ENCODE measurements around the gene AHNAK2. TPM values are rescaled to one million over a fixed set of nuclear protein-coding genes. Genes with fewer than 3 reads are reported as not detected.

AHNAK2 gene
- total and polyA plus RNA-seq, 2 donors (not counting 1 experiment from before 2014, with no cell fraction given), result 6.6 to 106 TPM

DNA sequence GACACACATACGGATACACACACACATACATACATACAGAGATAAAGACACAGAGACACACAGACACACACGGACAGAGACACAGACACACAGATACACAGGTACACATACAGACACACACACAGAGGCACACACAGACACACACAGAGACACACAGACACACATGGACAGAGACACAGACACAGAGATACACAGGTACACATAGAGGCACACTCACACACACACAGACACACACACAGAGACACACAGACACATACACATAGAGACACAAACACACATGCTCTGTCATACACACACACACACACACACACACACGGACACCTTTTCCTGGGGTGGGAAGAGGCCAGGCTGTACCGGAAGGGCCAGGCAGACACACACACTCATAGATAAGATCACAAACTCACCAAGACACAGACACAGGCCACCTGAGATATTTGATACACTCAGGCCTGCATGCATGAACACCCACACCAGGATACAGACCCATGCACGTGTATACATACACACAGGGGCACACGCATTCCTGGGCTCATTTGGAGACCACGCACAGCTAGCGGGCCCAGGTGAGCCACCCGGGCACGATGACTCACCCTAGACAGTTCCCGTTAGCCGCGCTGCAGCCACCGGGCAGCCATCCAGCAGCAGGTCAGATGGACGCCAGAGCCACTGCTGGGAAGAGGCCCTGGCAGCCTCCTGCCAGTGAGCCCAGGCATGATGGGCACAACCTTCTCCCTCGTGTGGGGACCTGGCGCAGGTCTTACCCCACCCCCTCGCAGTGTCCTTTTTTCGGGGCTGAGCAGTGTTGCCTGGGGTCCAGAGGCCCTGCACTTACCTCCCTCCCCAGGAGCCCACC is 1.8 kb upstream of the AHNAK2 start:
- no peaks in the 10 kb centered on the region for H3K27me3 ChIP-seq (ENCODE audit: control insufficient read depth, insufficient read depth, low read length)
- no peak overlapping the region for H3K9ac ChIP-seq (ENCODE audit: insufficient read depth, low read length)
- TF ChIP-seq, protein P1, sequence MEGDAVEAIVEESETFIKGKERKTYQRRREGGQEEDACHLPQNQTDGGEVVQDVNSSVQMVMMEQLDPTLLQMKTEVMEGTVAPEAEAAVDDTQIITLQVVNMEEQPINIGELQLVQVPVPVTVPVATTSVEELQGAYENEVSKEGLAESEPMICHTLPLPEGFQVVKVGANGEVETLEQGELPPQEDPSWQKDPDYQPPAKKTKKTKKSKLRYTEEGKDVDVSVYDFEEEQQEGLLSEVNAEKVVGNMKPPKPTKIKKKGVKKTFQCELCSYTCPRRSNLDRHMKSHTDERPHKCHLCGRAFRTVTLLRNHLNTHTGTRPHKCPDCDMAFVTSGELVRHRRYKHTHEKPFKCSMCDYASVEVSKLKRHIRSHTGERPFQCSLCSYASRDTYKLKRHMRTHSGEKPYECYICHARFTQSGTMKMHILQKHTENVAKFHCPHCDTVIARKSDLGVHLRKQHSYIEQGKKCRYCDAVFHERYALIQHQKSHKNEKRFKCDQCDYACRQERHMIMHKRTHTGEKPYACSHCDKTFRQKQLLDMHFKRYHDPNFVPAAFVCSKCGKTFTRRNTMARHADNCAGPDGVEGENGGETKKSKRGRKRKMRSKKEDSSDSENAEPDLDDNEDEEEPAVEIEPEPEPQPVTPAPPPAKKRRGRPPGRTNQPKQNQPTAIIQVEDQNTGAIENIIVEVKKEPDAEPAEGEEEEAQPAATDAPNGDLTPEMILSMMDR (conservative IDR thresholded peaks at IDR 0.05 in 1 of 2, IDR thresholded peaks at IDR 0.05 in 1 of 2; ENCODE audit: low read depth in 1 of 2, low read length in 2 of 2), result no peak
- no peak for TF ChIP-seq EZH2 (IDR thresholded peaks at IDR 0.05; ENCODE audit: low read length, missing control alignments)
- peaks cover 12% of the 10 kb centered on the region for H3K4me1 ChIP-seq (ENCODE audit: control insufficient read depth, extremely low read depth, insufficient read depth, low read length)
- no peak overlapping the region for H3K27ac ChIP-seq (ENCODE audit: insufficient read depth, low read length)
- no peaks in the 10 kb centered on the region for H4K20me1 ChIP-seq (ENCODE audit: control insufficient read depth, extremely low read depth, insufficient read depth, low read length)
- H3K36me3 ChIP-seq (ENCODE audit: control insufficient read depth, insufficient read depth, low read length), result no peaks in the 10 kb centered on the region
- no peak overlapping the region for H3K4me3 ChIP-seq (replicated peaks in 1 of 4; ENCODE audit: control extremely low read depth in 1 of 4, insufficient read depth in 1 of 4, low read depth in 3 of 4, low read length in 4 of 4)
- no peak overlapping the region for H2AFZ ChIP-seq (ENCODE audit: low read length)
- no peaks in the 10 kb centered on the region for H3K9me3 ChIP-seq (ENCODE audit: control insufficient read depth, insufficient read depth, low read depth, low read length)
- no peak overlapping the region for H3K4me2 ChIP-seq (ENCODE audit: extremely low read depth, insufficient read depth, low read length)
- peak; percentile 18 to 67 for DNase-seq (ENCODE audit: low read depth in 2 of 2)
- no peaks in the 10 kb centered on the region for H3K79me2 ChIP-seq (ENCODE audit: control insufficient read depth, insufficient read depth, low read length)

DNA sequence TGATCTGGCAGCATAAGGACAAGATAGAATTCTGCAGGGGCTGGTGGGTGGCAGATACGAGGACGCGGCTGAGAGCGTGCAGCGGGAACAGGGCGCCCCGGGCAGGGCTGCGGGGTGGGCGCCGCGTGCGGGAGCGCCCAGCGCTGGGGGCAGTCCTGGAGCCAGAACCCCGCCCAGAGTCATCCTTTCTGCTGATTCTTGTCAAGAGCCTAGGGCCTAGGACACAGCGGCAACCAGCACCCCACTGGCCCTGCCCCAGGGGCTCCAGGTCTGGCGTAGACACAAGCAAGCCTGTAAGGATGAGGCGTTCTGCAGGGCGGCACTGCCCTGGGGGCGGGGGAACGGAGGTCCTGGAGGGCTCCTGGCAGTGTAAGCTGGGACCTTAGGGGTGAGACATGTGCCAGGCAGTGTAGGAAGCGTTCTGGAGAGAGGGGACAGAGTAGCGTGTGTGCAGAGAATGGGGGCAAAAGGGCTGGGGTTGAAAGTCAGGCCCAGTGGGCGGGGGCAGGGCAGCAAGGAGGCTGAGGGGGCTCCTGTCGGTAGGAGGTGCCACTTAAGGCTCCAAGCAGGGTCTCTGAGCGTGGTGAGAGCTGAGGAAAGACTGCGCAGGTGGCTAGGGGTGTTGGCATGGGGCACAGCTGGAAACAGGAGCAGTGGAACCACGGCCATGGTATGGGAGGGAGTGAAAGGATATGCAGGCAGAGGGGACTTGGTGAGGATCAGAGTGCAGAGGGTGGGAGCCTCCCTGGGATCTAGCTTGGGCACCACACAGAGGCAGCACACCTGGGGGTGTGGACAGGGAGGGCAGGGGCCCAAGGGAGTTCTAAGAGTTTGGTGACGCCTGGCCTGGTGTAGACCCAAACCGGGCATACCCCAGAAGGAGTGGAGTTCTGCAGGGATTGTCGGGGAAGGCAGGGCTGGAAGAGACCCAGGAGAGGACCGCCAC is 845 bp upstream of the AHNAK2 start:
- no peaks in the 10 kb centered on the region for H3K79me2 ChIP-seq (ENCODE audit: control insufficient read depth, insufficient read depth, low read length)
- no peak overlapping the region for H2AFZ ChIP-seq (ENCODE audit: low read length)
- no peak overlapping the region for H3K9ac ChIP-seq (ENCODE audit: insufficient read depth, low read length)
- DNase-seq (ENCODE audit: low read depth in 2 of 2), result no peak
- H3K27me3 ChIP-seq (ENCODE audit: control insufficient read depth, insufficient read depth, low read length), result no peaks in the 10 kb centered on the region
- H3K27ac ChIP-seq (ENCODE audit: insufficient read depth, low read length), result no peak overlapping the region
- peak overlapping the region; percentile 41 for H3K4me2 ChIP-seq (ENCODE audit: extremely low read depth, insufficient read depth, low read length)
- H3K4me1 ChIP-seq (ENCODE audit: control insufficient read depth, extremely low read depth, insufficient read depth, low read length), result peaks cover 20% of the 10 kb centered on the region
- H4K20me1 ChIP-seq (ENCODE audit: control insufficient read depth, extremely low read depth, insufficient read depth, low read length), result no peaks in the 10 kb centered on the region
- no peaks in the 10 kb centered on the region for H3K36me3 ChIP-seq (ENCODE audit: control insufficient read depth, insufficient read depth, low read length)
- H3K4me3 ChIP-seq (replicated peaks in 1 of 4; ENCODE audit: control extremely low read depth in 1 of 4, insufficient read depth in 1 of 4, low read depth in 3 of 4, low read length in 4 of 4), result peak overlapping the region in 2 of 4 experiments; percentile 37 to 42
- H3K9me3 ChIP-seq (ENCODE audit: control insufficient read depth, insufficient read depth, low read depth, low read length), result no peaks in the 10 kb centered on the region
- TF ChIP-seq, protein P1 (conservative IDR thresholded peaks at IDR 0.05 in 1 of 2, IDR thresholded peaks at IDR 0.05 in 1 of 2; ENCODE audit: low read depth in 1 of 2, low read length in 2 of 2), result no peak
- TF ChIP-seq EZH2 (IDR thresholded peaks at IDR 0.05; ENCODE audit: low read length, missing control alignments), result no peak

All from fibroblast of lung (primary cell).